ENCODE data around the gene ANKRD33B.

ANKRD33B gene

GRCh38 chr5:10682801-10683525, 119.1 kb downstream of the ANKRD33B start:
- DNase-seq: no peak

DNA sequence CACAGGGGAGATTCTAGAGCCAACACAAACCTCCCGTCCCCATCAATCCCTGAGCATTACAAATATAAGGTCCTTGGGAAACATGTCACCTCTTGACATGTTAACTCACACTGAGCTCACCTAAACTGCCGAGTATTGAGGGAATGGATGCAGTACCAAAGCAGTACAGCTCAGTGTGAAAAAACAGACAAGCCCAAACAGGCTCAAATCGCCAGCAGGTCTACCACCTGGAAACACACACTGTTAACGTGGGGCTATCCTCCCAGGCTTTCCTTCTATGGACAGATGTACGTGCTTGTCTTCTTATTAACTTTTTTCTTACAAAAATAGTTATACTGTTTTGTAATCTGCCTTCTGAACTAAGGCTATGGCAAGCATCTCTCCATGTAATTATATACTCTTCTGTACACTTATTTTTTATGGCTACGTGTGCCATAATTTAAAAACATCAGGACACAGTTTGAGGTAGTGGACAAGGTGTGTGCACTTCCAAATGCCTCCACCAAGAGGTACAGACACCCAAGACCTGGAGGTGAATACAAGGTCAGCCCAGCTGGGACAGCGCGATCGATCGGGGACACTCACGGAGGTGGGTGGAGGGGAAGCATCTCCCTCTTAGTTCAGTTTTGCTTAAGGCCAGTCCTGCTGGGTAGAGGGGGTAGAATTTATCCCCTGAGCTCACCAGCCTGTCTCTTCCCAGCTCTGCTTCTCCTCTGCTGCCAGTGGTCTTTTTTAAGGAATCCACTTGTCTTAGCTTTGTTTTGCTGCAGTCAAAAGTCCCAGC, 120.6 kb downstream of the ANKRD33B start:
- DNase-seq: no peak

DNA sequence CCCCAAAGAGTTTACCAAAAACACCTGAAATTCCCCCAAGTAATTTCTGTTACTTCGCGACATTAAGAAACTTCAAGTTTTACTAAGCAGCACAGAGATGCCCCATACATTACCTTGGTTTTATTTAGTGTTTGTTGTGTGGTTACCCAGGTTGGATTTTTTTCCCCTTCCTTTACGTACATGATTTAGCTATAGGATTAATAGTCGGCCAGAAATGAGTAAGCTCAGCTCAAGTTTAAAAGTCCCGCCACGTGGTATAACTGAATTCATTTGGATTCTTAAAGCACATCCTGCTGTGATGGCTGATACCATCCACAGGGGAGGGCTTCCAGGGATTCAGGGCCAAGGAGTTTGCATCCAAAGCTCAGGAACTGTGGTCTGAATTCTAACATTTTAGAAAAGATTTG, 121.2 kb downstream of the ANKRD33B start:
- no peak for DNase-seq

DNA sequence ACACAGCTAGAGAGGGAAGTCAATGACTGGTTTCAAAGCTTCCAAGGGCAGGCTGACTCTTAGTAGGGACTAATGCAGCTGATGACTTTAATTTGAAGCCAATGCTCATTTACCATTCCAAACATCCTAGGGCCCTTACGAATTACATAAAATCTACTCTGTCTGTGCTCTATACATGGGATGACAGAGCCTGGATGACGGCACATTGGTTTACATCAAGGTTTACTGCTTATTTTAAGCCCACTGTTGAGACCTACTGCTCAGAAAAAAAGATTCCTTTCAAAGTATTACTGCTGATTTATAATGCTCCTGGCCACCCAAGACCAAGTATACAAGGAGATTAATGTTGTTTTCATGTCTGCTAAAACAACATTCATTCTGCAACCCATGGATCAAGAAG, 123.0 kb downstream of the ANKRD33B start:
- DNase-seq: no peak

DNA sequence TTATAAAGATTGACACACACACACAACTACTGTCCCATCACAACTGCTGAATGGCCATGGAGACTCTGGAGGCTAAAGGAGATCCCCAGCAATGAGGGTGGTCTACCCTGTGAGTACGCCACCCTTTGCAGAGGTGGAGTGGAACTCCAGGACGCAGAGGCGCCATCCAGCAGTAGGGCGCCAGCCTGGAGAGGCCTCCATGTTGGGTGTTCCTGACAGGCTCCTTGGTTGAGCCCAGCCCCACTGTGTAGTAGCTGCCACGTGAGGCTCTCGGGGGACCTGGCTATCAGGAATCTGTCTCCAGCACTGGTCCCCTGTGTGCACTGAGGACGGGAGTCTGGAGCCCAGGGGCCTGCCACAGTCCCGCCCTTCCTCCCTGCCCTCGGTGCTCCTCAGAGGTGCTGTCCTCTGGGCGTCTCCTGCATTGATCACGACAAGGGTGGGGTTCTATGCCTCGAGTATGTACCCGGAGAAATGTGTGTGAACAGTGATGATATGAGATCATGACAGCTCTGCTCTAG, 124.8 kb downstream of the ANKRD33B start:
- no peak for DNase-seq

- peak; percentile 51 for DNase-seq
Measured at GRCh38 chr5:10689391-10690081, 125.7 kb downstream of the ANKRD33B start.

DNA sequence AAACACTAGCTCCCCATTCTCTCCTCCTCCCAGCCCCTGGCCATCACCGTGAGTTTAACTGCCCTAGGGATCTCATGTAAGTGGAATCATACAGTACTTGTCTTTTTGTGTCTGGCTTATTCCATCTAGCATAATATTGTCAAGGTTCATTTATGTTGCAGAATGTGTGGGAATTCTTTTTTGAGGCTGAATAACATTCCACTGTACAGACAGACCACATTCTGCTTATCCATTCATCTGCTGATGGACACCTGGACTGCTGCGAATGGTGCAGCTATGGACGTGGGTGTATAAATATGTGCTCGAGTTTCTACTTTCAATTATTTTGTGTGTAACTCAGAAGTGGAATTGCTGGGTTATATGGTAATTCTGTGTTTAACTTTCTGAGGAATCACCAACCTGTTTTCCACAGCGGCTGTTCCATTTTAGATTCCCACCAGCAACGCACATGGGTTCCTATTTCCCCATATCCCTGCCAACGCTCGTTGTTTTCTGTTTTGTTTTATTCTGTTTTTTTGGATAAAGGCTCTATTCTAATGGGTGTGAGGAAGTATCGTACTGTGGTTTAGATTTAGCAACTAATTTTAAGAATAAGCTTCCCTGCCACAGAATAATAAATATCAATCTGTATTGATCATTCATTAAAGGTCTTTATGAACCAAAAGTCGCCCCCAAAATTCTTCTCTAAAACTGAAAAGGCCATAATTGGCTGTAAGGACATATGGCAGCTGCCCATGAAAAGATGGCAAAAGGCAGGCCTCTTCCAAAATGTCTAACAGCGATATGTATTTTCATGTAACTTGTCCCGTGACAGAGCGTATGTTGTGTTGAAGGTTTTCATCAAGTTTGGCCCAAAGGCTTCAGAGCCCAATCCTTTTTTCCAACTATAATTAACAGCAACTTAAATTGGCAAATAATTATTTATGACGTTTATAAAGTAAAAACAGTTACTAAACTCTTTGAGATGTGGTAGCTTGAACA, 126.9 kb downstream of the ANKRD33B start:
- no peak for DNase-seq

GRCh38 chr5:10691826-10692785, 128.2 kb downstream of the ANKRD33B start:
- DNase-seq: no peak

DNA sequence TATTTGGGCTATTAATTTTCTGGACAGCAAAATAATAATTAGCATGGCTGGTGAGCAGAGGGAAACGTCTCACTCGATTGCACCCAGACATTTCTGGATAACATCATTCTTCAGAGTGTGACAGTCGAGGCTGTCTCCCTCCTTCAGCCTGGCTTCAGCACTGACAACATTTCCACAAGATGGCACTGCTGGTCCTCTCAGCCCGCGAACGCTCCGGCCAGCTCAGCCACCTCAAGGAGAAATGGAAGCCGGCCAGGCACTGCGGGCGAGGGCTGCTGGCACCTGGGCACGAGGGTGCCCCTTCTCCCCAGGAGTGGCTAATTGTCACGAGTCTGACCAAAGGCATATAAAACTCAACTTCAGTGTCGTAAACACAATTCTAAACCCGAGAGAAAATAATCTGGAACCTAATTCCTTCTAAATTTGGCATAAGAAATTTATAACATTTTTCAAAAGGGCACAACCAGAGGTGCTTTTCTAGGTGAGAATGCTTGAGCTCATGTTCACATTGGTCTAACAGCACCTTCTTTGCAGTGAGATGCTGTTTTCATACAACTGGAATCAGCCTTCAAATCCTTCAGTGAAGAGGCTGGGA, 131.3 kb downstream of the ANKRD33B start:
- peak; percentile 70 for DNase-seq

- no peak for DNase-seq
Measured at GRCh38 chr5:10695759-10696543, 132.1 kb downstream of the ANKRD33B start.

GRCh38 chr5:10699281-10699874, 135.5 kb downstream of the ANKRD33B start:
- DNase-seq: no peak

DNA sequence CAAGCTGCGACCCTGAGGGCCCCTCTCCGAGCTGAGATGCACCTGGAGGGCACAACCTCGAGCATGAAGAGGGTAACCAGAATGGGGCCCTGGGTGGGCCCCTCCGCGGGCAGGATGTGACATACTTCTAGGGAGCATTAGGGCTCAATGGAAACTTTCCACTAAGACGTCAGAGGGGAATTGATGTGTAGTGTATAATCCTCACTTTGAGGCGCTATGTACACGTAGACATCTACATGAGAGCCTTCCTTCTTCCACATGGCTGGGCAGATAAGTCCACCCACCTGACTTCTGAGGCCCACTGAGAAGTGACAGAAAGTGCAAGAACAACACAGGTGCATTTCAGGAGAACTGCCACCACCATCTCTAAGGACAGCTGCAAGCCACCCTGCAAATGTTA, 136.1 kb downstream of the ANKRD33B start:
- DNase-seq: no peak

DNA sequence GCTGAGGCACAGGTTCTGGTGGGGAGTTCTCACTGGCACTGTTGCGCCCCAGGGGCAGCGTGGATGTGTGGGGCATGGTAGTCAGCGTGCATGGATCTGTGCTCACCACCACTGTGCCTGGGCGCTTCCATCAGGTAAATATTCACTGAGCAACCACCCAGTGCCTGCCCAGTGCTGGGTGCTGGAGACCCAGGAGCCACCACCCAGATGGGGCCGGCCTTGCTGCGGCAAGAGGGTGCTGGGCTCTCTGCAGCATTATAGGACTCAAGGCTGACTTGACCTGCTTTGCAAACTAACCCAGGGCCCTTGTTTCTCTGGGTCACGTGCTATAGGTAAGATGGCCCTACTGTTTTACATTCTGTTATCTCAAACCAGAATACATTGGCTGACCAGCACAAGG, 136.6 kb downstream of the ANKRD33B start:
- DNase-seq: no peak

- DNase-seq: peak; percentile 59
Measured at GRCh38 chr5:10701567-10702039, 137.7 kb downstream of the ANKRD33B start.

- DNase-seq: no peak
Measured at GRCh38 chr5:10702040-10702629, 138.3 kb downstream of the ANKRD33B start.

DNA sequence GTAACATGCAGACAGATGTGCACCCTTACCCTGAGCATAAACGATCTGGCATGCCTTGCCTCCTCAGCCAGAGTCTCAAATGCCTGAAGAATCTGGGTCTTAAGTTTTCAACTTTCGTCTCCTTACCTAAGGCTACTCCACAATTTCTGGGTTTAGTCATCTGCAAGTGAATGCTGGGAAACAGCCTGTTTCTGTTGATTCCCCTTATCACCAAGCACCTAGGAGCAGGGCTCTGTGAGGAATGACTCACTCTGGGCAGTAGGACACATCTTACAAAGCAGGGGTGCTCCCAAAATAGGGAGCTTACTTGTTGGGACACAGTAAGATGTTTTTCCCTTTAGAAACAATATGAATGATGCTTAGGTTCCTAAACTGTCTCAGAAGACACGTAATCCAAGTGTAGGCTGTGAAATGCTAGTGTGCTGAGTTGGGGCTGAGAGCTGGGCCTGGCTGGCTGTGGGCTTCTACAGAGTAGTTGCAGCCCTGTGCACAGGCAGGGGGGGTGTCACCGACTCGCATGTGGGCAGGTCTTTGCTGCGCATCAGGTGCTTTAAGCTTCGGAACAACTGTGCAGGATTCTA, 139.1 kb downstream of the ANKRD33B start:
- DNase-seq: no peak

DNA sequence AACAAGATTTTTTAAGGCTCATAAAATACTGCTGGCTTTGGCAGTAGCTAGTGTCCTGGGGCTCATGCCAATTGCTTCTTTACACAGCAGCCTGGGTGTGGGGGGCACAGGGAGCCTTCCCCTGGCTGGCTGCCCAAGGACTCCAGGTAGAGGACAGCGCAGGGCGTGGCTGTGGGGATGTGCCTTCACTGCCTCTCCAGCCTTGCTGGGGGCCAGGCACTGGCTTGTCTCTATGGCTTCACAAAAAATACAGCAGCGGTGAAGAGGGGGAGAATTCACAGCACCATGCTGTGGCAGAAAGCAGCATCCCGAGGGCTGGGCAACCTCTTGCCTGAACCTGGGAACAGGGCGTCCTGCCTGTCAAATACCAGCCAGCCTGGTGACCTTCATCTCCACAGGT, 139.8 kb downstream of the ANKRD33B start:
- DNase-seq: no peak

- DNase-seq: no peak
Measured at GRCh38 chr5:10704949-10705621, 141.2 kb downstream of the ANKRD33B start.
